T-helper 2 cell treated with Interferon-gamma antibody and Interleukin-4, amounts not matched to agents 100 ng/mL and 5 ng/mL, for 36 hours (primary cell): ENCODE data around the gene MYO9B. TPM values are rescaled to one million over a fixed set of nuclear protein-coding genes. Genes with fewer than 3 reads are reported as not detected.

Experiments
- intact Hi-C: fragments of 100-400 bp; cut with micrococcal nuclease; formaldehyde crosslinking; loops from one replicate; pipeline ENCODE4 v1.15.1; 2023
- total RNA-seq: library from RNA; stranded (reverse); gene quantifications from 2 replicates; pipeline ENCODE4 v1.2.3, GENCODE V29; 2022

The MYO9B gene
- total RNA-seq, 1 donor from 2014 or later, result 171 TPM

GRCh38 chr19:17256130-17256529 is 180.6 kb downstream of the MYO9B start:
- intact Hi-C loops, result no loop called here

GRCh38 chr19:17259118-17259780 is 183.7 kb downstream of the MYO9B start:
- intact Hi-C loops, result no loop called here

GRCh38 chr19:17259934-17260333 is 184.4 kb downstream of the MYO9B start:
- intact Hi-C loops, result loop anchor here (1.0 to 10.0 kb wide), 3 partner anchors 22 to 185 kb away; partner anchors contain the start of genes CCDC194, HAUS8 and MYO9B

GRCh38 chr19:17260842-17261325 is 185.3 kb downstream of the MYO9B start:
- intact Hi-C loops, result loop anchor here (1.0 to 10.0 kb wide), 3 partner anchors 21 to 186 kb away; partner anchors contain the start of genes CCDC194, HAUS8 and MYO9B

GRCh38 chr19:17262557-17262956 is 187.0 kb downstream of the MYO9B start:
- intact Hi-C loops, result loop anchor here (10.0 kb wide), 2 partner anchors 132 to 188 kb away; partner anchors contain the start of genes CCDC194, HAUS8 and MYO9B

Other genes starting within 250 kb of the MYO9B start
- 37.4 and 39.1 TPM in 2 replicates for gene SIN3B, start 246.4 kb upstream of the MYO9B start, total RNA-seq
- gene F2RL3, start 186.8 kb upstream of the MYO9B start, total RNA-seq, result 0.39 and 0.77 TPM in 2 replicates
- gene CPAMD8, start 49.0 kb upstream of the MYO9B start, total RNA-seq, result 1.3 and 1.6 TPM in 2 replicates
- 32.6 and 37.4 TPM in 2 replicates for gene HAUS8, start 325 bp upstream of the MYO9B start, total RNA-seq
- 25.3 and 27.5 TPM in 2 replicates for gene USE1, start 139.6 kb downstream of the MYO9B start, total RNA-seq
- gene OCEL1, start 150.4 kb downstream of the MYO9B start, total RNA-seq, result 17.2 and 22.6 TPM in 2 replicates
- 6.2 and 6.3 TPM in 2 replicates for gene NR2F6, start 170.1 kb downstream of the MYO9B start, total RNA-seq
- 0.25 and 0.36 TPM in 2 replicates for gene USHBP1, start 189.0 kb downstream of the MYO9B start, total RNA-seq
- 116 and 118 TPM in 2 replicates for gene BABAM1, start 191.7 kb downstream of the MYO9B start, total RNA-seq
- 6.8 and 7.3 TPM in 2 replicates for gene ANKLE1, start 206.1 kb downstream of the MYO9B start, total RNA-seq
- 7.2 and 9.2 TPM in 2 replicates for gene ABHD8, start 227.6 kb downstream of the MYO9B start, total RNA-seq
- gene MRPL34, start 230.1 kb downstream of the MYO9B start, total RNA-seq, result 76.1 and 77.8 TPM in 2 replicates
- gene DDA1, start 233.8 kb downstream of the MYO9B start, total RNA-seq, result 33.7 and 39.6 TPM in 2 replicates